K562 (cell line): ENCODE measurements around the gene DHCR7. TPM values are rescaled to one million over a fixed set of nuclear protein-coding genes. Genes with fewer than 3 reads are reported as not detected.

Source experiments
- ATAC-seq: fragments of 200-7000 bp; cut with Tn5 transposase; 3 replicates; pipeline ENCODE4 v1.9.1; 2020; ENCODE audit warnings: moderate library complexity
- BruUV-seq: library from RNA; stranded (reverse); fragments of 400-500 nt; replicated peaks from 2 replicates; lab custom pipeline; 2021; lab: Mats Ljungman, UMichigan
- CTCF ChIA-PET: fragments of 300-600 bp; formaldehyde crosslinking; extraction: SDS; loops from one replicate; lab custom pipeline; 2021; ENCODE audit warnings: low intra/inter-chr PET ratio; lab: Yijun Ruan, JAX
- POLR2A ChIA-PET: fragments of 300-600, 350-650 bp; sonication (Branson Sonifier 250); formaldehyde crosslinking; extraction: SDS; loops from one replicate; lab custom pipeline; 2021; ENCODE audit warnings: antibody characterized with exemption, inconsistent platforms; lab: Yijun Ruan, JAX
- DNase-seq, 4 experiments: peaks; one replicate each; pipeline versions ENCODE4 v3.0.0 to v3.0.0-alpha.2; 2011 to 2018; ENCODE audit warnings: low spot score in 3 of 4, mixed read lengths in 3 of 4; ENCODE audit errors: extremely low read depth in 1 of 4
- FAIRE-seq: peaks from 2 replicates; lab custom pipeline; 2011; peaks lifted over from hg19 to GRCh38; lab: Jason Lieb, UNC
- H2AFZ ChIP-seq: 2 replicates; pipeline ENCODE4 v1.6.0; 2011; ENCODE audit warnings: low read depth, low read length, control low read depth, inconsistent platforms
- H3K27ac ChIP-seq: fragments of 200-600 bp; 3 replicates; pipeline ENCODE4 v1.8.0; 2011; ENCODE audit warnings: low read depth, mild to moderate bottlenecking, control low read depth, inconsistent platforms, low read length, moderate library complexity, mixed read lengths; ENCODE audit errors: extremely low read depth
- H3K27me3 ChIP-seq, 2 experiments: fragments of 300-600 bp in 1 of 2; 2 replicates in 1 of 2; 3 replicates in 1 of 2; pipeline versions ENCODE4 v1.6.0 to v1.8.0; 2011; ENCODE audit warnings: inconsistent platforms in 2 of 2, low read length in 2 of 2, mild to moderate bottlenecking in 1 of 2, mixed read lengths in 1 of 2, moderate library complexity in 1 of 2; ENCODE audit not compliant: control insufficient read depth in 2 of 2, insufficient read depth in 2 of 2
- H3K36me3 ChIP-seq: fragments of 300-600 bp; 3 replicates; pipeline ENCODE4 v1.8.0; 2011; ENCODE audit warnings: mild to moderate bottlenecking, low read length, inconsistent platforms; ENCODE audit not compliant: control insufficient read depth, insufficient read depth
- H3K4me1 ChIP-seq, 2 experiments: fragments of 200-600 bp in 1 of 2; replicated peaks in 1 of 2; 2 replicates in 1 of 2; 3 replicates in 1 of 2; pipeline versions ENCODE4 v1.5.1 to v1.8.0; 2011; ENCODE audit warnings: inconsistent platforms in 2 of 2, low read length in 2 of 2, mild to moderate bottlenecking in 1 of 2, mixed read lengths in 1 of 2, moderate library complexity in 1 of 2; ENCODE audit not compliant: control insufficient read depth in 2 of 2, insufficient read depth in 2 of 2
- H3K4me2 ChIP-seq: 2 replicates; pipeline ENCODE4 v1.6.1; 2011; ENCODE audit warnings: low read length, control low read depth, inconsistent platforms, mixed read lengths; ENCODE audit not compliant: insufficient read depth
- H3K4me3 ChIP-seq: fragments of 200-600 bp; sonication (generic), shearing (Covaris generic); 2 replicates; pipeline ENCODE4 v1.5.1; 2016; ENCODE audit warnings: control low read depth, inconsistent platforms
- H3K79me2 ChIP-seq: fragments of 200-600 bp; 3 replicates; pipeline ENCODE4 v1.8.0; 2011; ENCODE audit warnings: low read length, inconsistent platforms; ENCODE audit not compliant: control insufficient read depth, insufficient read depth
- H3K9ac ChIP-seq, 2 experiments: 2 replicates each; pipeline versions ENCODE4 v1.6.0 to v1.6.1; 2011; ENCODE audit warnings: low read depth in 2 of 2, low read length in 2 of 2, control low read depth in 1 of 2, inconsistent platforms in 1 of 2, mild to moderate bottlenecking in 1 of 2, mixed read lengths in 1 of 2; ENCODE audit not compliant: insufficient read depth in 1 of 2
- H3K9me1 ChIP-seq: one replicate; pipeline ENCODE4 v1.6.0; 2011; ENCODE audit warnings: inconsistent platforms, mild to moderate bottlenecking, low read length, moderate library complexity; ENCODE audit not compliant: control insufficient read depth, insufficient read depth
- H3K9me3 ChIP-seq: replicated peaks from 2 replicates; pipeline ENCODE4 v1.5.1; 2011; ENCODE audit warnings: low read depth, low read length, inconsistent platforms; ENCODE audit not compliant: control insufficient read depth, insufficient read depth
- H4K20me1 ChIP-seq: replicated peaks from 2 replicates; pipeline ENCODE4 v1.6.1; 2011; ENCODE audit warnings: low read length, inconsistent platforms, mixed read lengths; ENCODE audit not compliant: control insufficient read depth, insufficient read depth
- BACH1 ChIP-seq: fragments of 200-800 bp; sonication (Bioruptor generic); IDR thresholded peaks from 2 replicates; pipeline ENCODE4 v1.6.1; 2016; ENCODE audit warnings: missing genetic modification characterization, missing compliant biosample characterization
- CREB3L1 ChIP-seq: fragments of 450-650 bp; IDR thresholded peaks from 2 replicates; pipeline ENCODE4 v1.6.1; 2014; ENCODE audit warnings: low read depth, mild to moderate bottlenecking, moderate library complexity, borderline replicate concordance
- PHB2 ChIP-seq: fragments of 450-650 bp; IDR thresholded peaks from 2 replicates; pipeline ENCODE4 v1.6.1; 2017; ENCODE audit warnings: low read depth
- ZNF134 ChIP-seq: fragments of 250-450 bp; sonication (Bioruptor Pico); conservative IDR thresholded peaks from 2 replicates; pipeline ENCODE4 v1.4.0; 2020
- WGBS: fragments of 100-300 bp; shearing (Covaris generic); methylation state at CpG from one replicate; pipeline ENCODE4 v1.1.6; 2016; ENCODE audit warnings: low coverage, mixed read lengths; ENCODE audit not compliant: insufficient coverage; ENCODE audit errors: missing lambda C conversion rate; 5-methylcytosine and 5-hydroxymethylcytosine counted together
- in situ Hi-C: fragments of 300-500 bp; cut with MboI; formaldehyde crosslinking; loops from 4 replicates; pipeline ENCODE4 v1.15.0; 2018; ENCODE audit warnings: inconsistent platforms, mixed read lengths
- intact Hi-C: fragments of 100-400 bp; cut with micrococcal nuclease; formaldehyde crosslinking; loops from 2 replicates; pipeline ENCODE4 v1.14.2; 2022
- polyA plus RNA-seq, 8 experiments: library from polyadenylated mRNA; depleted of rRNA in 4 of 8; stranded (reverse) in 5 of 8; unstranded in 3 of 8; fragments of >200 nt; fragmentation: Nextera tagmentation in 2 of 8; fragmentation: Illumina TruSeq in 1 of 8; extraction: Ambion mirVana in 2 of 8; extraction: Trizol in 1 of 8; gene quantifications; 2 replicates each; pipeline versions ENCODE4 v1.2.1 to v1.2.3, GENCODE V29; 2011 to 2014; ENCODE audit warnings: inconsistent platforms in 1 of 8, missing spikeins in 1 of 8
- total RNA-seq, 7 experiments: library from RNA; depleted of rRNA in 6 of 7; stranded (reverse); fragments of >200 nt in 6 of 7; fragmentation: Illumina TruSeq in 2 of 7; extraction: Trizol in 2 of 7; gene quantifications; 2 replicates each; pipeline versions ENCODE4 v1.2.1 to v1.2.3, GENCODE V29; 2011 to 2021; ENCODE audit warnings: low replicate concordance in 1 of 7

Gene DHCR7
- total and polyA plus RNA-seq, 9 of the 15 experiments (the other 6 are each of a cell fraction or from before 2014, with no cell fraction given) = 8.4 to 192 (median 82.4) TPM

GRCh38 chr11:71388637-71389235 is 59.5 kb downstream of the DHCR7 start:
- Histone ChIP-seq H3K9me3 (no peaks in the 10 kb centered on the region), H3K27ac (no peak overlapping the region), H3K9ac (no peak overlapping the region), H3K4me2 (no peak overlapping the region), H3K4me1 (no peaks in the 10 kb centered on the region; a peak in 1 of 5 replicates), H3K27me3 (peaks cover 17 to 41% of the 10 kb centered on the region in 2 experiments), H3K36me3 (no peaks in the 10 kb centered on the region), H3K79me2 (no peaks in the 10 kb centered on the region), H4K20me1 (0 out of 2 replicates have a peak, but pooled peaks cover 3% of the 10 kb centered on the region), H3K4me3 (no peak overlapping the region), H3K9me1 (no peaks in the 10 kb centered on the region), H2AFZ (no peak overlapping the region)
- no peak for DNase-seq
- intact Hi-C loops (no loop called here), in situ Hi-C loops (no loop called here)
- TF ChIP-seq ZNF134 (CRISPR knock-in tag) (no peak), CREB3L1 (no peak), PHB2 (no peak), BACH1 (no peak)
- ATAC-seq = no peak
- ChIA-PET POLR2A (no interaction called here), CTCF (no interaction called here)
- no peak for FAIRE-seq
- BruUV-seq = no TSS peak
- 2% methylated on average over 7 of the region's 7 CpGs for WGBS
